Measurements from ENCODE around the gene CDK6.

DNA sequence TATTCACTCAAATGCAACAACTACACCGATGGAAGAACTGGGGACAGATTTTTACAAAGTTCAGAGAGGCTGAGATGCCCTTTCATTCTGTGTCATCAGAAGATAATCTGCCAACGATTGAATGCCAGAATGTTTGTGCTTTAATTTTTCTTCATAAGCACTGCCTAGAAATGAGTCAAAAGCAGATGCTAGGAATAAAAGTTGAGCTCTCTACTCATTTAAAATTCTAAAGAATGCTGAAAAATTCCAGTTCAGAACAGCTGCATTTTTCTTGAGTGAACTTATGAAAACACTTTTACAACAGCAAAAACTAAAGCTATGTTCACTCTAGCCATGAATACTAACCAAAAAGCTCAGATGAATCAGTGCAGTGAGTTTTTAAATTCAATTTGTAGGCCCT lies 223.9 kb downstream of the CDK6 start:
- TF ChIP-seq, protein P1, sequence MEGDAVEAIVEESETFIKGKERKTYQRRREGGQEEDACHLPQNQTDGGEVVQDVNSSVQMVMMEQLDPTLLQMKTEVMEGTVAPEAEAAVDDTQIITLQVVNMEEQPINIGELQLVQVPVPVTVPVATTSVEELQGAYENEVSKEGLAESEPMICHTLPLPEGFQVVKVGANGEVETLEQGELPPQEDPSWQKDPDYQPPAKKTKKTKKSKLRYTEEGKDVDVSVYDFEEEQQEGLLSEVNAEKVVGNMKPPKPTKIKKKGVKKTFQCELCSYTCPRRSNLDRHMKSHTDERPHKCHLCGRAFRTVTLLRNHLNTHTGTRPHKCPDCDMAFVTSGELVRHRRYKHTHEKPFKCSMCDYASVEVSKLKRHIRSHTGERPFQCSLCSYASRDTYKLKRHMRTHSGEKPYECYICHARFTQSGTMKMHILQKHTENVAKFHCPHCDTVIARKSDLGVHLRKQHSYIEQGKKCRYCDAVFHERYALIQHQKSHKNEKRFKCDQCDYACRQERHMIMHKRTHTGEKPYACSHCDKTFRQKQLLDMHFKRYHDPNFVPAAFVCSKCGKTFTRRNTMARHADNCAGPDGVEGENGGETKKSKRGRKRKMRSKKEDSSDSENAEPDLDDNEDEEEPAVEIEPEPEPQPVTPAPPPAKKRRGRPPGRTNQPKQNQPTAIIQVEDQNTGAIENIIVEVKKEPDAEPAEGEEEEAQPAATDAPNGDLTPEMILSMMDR (IDR thresholded peaks at IDR 0.05): no peak
- TF ChIP-seq POLR2A (IDR thresholded peaks at IDR 0.05) (no peak), POLR2AphosphoS5 (IDR thresholded peaks at IDR 0.05) (no peak), EP300 (IDR thresholded peaks at IDR 0.05) (no peak)

Measured in stomach (tissue), 4 donors.